ENCODE results near the gene STK24.

The STK24 gene

DNA sequence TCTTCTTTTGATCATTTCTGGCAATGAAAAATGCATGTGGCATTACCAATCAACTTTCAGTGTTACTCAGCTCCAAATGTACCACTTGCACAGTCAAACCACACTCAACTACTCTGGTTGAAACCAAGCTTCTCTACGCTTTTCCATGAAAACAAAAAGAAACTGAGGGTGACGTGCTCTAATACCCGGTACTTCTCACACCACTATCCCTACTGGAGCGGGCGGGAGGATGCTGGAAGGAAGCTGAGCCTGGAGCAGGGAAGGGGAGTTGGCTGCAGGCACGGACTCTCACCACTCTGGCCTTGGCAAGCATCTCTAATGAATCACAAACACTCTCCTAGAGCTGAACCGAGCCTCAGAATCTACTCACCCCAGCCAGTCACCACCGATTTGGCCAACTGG is 48.2 kb downstream of the STK24 start:
- DNase-seq, result no peak

DNA sequence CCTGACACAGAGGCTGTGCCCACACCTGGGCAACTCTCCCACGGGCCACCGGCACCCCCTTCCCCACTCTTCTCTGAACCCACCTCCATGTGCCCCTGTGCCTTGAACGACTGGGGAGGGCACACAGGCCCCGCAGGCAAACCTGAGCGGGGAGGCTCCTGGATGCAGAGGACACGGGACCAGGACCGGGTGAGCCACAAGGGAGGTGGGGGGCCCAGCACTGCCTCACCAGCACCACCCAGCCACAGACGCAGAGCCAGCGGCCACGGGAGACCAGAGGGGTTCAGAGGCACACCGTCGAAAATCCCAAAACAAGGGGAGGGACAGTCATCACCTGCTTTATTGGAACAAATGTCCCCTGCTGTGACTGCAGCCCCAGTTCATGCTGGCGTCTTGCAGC is 49.4 kb downstream of the STK24 start:
- no peak for DNase-seq

DNA sequence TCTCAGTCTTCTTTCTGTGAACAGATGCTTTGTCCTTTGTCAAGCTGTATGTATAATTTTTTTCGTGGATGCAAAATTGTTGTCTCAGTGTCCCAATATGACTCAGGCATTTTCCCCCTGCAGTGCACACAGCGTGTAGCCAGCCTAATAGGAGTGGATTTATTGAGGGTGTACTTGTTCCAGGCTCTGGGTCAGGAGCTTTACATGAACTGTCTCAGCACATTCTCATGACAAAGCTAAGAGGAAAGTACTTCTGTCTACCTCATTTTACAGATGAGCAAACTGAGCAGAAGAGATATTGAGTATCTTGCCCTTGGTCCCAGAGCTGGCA is 50.8 kb downstream of the STK24 start:
- no peak for DNase-seq

DNA sequence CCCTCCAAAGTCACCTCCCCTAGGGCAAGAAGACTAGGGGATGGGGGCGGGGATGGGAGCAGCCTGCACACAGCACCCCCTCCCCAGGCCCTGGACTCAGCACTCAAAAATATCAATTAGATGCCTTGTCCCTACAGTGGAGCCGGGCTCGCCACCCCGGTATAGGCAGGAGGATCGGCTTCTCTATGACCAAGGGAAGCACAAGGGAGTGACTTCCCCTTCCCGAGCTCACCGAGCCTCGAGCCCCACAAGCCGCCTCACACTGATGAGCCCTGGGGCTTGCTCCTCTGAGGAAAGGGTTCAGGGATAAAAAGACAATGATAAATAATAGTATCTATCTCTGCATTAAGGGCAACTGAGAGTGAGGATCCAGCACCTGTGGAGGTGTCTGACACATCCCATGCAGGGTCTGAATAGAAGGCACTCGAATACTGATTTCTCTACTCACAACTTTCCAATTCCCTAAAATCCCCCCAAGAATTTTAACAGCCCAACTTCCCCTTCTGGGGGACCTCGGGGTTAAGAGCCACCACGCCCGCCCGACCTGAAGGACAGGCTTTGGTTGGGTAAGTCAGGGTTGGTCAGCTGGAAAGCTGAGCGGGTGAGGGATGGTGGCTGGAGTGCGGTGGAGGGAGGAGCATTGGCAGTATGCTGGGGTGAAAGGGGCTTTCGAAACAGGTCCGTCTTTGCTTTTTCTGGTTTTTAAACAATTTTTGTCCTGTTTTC is 51.3 kb downstream of the STK24 start:
- DNase-seq, result no peak

DNA sequence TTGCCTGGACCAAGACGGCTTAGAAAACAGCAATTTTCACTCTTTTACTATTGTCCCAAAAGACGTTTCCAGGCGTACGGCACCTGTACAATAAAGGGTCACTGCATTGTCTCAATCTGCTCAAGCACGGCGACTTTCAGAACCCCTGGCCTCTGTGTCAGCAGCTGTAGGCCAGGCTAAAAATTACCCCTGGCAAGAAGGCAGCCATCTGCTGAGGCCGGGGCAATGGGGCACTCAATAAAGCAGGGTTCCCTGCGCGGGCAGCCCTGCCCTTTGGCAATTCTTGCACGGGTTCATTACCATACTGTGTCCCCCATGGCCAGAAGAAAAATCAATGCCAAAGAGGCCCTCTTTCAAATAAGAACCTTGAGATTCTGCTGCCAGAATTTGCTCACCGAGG is 52.1 kb downstream of the STK24 start:
- DNase-seq, result no peak

DNA sequence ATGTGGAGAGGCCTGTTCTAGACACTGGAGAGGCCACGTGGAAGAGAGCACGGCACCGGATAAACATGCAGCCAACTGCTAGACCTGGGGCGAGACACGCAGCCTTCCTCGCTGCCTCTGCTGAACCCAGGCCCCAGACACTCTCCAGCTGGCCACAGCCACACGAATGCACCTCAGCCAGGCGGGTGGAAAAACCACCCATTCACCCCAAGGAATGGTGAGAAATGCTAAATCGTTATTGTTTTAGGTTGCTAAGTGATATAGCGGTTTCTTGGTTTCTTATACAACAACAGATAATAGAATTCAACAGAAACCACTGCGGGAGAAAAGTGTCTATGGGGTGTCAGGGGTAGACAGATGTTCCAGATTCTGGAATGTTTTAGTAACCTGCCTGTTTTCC is 52.5 kb downstream of the STK24 start:
- no peak for DNase-seq

DNA sequence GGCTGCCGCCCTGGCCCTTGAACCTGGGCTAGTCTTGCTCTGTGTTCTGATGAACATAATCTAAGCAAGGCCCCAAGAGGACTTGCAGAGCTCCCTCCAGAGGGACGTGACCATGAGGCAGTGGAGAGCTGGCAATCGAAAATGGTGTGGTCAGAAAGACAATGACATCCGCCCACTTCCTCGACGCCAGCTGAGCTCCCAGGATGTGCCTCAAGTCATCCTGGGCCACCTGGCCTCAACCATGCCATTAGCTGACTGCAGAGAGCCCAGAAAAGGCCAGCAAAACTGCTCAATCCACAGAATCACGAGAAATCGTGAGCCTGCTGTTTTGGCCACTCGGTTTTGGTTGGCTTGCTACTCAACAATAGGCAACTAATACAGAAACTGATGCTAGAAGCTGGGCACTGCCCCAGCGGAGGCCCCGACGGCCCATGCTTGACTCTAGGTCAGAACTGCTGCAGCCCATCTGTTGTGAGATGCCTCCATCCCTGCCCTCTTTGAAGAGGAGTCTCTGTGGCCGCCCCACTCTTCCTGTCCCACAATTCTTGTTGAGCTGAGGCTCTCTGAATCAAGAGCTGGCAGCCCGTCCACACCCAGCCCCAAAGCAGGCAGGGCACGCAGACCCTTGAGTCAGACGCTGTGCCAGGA is 53.3 kb downstream of the STK24 start:
- DNase-seq, result no peak

DNA sequence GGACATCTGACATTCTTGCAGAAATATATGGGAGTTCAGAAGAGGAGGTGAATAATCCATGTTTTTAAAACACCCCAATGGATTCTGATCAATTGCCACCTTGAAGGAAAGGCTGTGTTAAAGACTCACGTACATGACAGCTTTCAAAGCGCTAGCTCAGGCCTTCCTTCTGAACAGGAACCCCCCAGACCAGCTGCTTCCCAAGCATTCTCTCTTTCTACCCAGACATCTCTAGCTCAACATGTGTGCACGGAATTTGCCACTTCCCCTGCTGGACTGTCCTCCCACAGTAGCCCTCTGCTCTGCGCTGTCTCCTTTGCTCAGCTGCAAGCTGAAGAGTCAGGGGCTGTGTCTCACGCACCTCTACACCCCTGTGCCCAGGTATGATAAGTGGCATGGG is 54.5 kb downstream of the STK24 start:
- DNase-seq, result no peak

DNA sequence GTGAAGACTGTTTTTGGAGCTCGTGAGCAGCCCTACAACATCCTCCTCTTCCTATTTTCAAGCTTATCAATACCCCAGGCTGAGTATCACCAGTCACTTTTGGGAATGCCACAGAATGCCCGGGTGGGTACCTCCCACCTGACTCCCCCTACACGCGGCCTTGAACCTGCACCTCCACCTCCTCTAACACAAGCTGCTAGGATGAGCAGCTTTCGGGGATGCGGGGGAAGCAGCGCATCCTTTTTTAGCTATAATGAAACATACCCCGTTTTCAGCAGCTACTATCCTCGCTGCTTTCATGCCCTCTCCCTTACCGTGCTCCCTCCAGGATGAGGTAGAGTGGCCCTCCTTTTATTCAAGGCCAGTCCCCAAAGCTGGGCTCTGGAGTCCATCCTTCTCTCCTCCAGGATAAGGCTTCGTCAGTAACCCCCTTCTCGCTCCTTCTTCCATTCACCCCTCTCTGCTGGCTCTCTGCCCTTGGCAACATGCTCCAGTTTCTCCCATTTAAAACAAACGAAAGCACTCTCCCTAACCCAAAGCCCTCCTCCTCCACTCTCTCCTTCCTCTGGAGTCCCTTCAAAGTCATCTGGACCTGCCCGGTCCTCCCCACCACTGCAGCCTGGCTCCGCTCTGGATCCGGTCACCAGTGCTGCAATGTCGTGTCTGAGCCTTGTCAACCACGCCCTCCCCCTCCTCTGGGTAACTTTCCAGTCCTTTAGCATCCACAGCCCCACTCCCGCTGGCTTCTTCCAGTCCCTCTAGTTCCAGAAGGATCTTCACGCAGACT is 55.3 kb downstream of the STK24 start:
- no peak for DNase-seq

DNA sequence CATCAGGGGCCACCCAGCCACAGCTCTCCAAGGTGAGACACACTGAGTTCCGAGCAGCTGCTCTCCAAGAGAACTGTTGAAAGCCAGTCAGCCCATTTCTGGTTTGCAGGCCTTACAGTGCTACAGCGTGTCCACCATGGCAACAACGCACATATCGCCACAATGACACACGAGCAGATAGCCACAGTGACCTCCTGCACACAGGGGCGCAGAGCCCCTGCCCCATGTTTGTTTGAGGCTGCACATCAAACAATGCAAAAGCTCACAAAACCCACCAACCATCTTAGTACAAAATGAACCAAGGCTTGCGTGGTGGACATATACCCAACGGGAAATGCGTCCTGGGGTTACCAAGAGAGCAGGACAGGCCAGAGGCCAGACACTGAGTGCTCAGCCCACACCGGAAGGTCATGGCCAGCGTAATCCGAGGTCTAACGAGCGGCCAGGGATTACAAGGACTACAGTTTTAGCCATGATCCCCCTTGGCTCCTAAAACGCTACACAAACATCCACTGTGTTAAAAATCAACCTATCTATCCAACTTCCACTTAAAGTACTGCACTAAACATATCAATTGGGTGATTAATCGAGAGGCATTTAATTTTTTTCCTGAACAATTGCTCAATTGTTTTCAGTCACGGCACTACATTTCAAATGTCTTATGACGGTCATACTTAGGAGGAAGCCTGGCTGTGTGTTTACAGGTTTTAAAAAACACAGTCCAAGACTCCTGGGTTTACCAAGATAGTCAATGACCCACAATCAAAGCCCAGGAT is 56.0 kb downstream of the STK24 start:
- DNase-seq, result no peak

DNA sequence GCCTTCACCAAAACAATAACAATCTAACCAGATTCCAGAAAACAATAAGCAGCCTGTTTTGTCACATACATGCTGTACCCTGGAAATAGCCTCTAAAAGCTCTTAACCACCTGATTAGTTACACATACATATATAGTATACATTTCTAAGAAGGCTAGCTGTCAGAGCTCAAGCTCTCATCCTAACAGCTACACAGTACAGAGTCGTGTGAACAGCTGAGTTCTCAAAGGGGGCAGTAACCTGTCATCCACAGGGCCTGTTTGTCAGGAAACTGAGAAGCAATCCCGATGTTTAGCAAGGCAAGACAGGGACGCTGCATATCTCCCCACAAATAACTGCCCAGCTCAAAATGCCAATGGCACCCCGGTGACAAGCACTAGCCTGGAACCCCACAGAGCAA is 56.9 kb downstream of the STK24 start:
- DNase-seq, result no peak

DNA sequence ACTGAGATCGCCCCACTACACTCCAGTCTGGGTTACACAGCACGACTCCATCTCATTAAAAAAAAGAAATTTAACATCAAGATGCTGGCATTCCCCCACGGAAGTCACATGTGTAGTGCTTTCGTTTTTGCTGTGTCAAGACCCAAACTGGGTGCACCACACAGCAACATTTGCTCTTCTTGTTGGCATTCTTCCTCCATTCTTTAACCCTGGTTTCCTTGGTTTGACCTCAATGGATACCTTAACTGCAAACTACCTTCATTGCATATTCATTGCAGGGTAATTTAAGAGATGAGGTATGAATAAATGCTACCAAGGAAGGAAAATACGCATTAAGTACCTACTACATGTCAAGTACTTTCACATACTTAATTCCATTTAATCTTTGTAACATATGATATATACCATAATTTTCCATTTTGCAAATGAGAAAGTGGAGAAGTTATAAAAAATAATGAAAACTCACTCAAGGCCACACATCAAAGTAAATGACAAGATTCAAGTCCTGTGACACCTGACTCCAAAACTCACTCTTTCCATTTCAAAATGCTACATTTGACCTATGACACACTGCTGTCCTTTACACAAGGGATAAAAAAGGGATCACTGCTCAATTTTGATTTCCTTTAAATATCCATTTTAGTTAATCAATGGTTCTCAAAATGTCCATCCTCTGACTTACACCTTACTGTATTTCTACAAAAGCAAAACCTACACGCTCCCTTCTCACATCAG is 59.2 kb downstream of the STK24 start:
- DNase-seq, result no peak

DNA sequence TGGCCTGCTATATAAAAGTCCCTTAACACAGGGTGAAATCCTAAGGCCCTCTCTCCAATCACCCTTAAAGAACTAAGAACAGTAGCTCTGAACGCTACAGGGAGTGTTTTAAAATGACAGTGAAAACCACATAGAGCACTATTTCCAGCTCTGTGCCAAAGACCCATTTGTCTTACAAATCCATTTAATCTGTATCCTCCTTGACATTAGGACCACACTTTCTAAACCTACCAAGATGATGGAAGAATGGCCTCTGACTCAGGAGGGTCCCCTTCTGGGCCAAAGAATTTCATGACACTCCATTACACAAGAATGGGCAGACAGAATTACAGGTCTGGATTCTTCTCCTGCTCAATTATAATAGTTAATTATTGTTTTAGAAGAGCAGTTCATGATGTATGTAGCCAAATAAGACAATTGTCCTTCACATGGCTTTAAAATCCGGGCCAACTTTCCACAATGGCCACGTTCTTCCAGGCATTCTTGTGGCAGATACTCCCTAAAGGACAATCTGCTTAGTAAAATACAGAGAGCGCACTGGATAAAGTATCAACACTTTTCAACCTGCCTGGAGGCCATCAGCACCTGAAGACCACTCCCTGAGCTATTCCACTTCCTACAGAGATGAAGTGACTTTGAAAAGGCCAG is 61.0 kb downstream of the STK24 start:
- no peak for DNase-seq

DNA sequence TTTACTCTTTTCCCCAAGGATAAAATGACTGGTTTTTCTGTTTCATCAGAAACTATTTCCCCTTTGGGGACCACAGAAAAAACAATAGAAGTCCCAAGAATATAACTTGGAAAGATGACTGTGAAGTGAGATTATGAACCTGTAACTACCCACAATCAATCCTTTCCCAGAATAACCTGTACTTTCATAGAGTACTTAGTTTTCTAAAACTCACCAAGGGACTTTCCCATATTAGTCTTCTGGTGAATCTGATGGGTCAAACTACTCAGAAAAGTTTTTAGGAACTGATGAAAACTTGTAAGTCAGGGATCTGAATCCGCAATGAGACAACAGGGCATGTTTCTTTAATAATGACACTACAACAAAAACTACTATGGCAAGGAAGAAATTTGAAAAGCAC is 62.6 kb downstream of the STK24 start:
- no peak for DNase-seq

DNA sequence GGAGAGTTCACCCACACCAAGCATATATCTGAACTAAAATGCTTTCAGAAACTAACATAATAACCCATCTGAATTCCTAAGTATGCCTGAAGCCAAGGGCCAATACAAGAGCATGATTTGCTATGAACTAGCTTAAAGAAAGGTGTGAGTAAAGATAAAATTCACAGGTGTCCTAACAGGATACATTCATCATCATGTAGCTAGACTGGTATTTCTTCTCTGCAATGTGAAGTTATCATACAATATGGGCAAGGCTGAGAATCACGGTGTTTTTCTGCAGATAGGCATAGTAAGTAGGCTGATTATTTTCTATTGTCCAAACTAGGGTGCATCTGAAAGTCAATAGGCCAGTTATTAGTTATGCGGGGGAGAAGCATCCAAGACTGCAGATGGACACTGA is 63.1 kb downstream of the STK24 start:
- DNase-seq, result no peak

DNA sequence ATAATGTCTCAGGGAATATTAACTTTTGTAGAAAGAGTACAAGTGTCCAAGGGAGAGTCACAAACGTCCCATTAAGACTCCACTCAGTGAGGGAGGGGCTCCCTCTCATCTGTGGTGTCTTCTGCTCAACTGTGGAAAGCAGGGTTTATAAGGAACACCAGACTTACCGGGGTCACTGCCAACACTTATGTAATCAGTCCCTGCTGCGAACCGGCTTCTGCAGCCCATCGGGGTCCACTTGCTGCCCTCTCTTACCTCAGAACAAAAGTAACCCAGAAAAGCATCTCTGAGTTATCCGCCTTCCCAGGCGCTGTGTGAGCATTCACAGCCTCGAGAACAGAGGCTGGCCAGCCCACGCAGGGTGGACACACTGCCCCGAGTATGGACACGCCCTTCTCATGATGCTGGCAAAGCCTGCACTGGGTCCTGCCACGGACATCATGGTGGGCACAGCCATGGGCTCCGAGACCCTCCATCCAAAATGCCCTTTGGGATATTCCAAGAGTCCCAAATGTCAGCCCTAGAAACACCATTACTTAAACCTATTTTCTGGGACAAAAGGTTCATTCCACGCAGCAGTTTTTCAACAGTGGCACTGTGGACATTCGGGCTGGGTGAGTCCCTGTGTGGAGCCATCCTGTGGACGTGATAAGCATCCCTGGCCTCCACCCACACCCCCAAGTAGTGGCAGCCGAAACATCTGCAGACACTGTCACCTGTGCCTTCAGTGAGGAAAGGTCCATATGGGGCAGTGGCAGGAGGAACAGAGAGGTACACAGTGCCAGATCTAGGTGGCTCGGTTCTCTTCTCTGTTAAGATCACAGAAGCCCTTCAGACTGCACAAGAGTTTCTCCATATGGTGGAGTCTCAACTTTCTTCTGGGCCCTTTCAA is 63.9 kb downstream of the STK24 start:
- DNase-seq, result peak; percentile 35

DNA sequence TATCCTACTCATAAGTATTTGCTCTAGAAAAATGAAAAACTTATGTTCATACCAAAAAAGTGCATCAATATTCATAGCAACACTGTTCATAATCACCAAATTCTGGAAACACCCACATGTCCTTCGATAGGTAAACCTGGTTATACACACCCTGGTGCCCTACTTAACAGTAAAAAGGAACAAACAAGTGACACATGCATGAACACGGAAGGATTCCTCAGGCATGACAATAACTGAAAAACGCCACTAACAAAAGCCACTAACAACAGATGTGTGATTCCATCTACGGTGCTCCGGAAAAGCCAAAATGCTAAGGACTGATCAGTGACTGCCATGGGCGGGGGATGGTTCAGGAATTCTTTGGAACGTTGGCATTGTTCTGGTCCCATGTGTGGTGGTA is 65.5 kb downstream of the STK24 start:
- no peak for DNase-seq

DNA sequence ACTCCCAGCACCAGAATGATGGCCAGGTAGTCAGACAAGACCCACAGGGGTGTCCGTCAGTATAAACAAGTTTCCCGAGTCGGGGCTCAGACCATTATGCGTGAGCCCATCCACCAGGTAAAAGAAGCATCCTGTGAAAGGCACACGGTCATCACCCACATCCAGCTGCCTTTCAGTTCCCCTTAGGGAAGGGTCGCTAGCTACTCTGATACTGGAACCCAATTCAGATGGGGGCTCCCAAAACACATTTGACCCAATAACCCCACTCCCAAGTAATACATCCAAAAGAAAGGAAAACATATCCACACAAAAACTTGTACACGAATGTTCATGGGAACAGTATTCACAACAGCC is 66.8 kb downstream of the STK24 start:
- DNase-seq, result no peak

DNA sequence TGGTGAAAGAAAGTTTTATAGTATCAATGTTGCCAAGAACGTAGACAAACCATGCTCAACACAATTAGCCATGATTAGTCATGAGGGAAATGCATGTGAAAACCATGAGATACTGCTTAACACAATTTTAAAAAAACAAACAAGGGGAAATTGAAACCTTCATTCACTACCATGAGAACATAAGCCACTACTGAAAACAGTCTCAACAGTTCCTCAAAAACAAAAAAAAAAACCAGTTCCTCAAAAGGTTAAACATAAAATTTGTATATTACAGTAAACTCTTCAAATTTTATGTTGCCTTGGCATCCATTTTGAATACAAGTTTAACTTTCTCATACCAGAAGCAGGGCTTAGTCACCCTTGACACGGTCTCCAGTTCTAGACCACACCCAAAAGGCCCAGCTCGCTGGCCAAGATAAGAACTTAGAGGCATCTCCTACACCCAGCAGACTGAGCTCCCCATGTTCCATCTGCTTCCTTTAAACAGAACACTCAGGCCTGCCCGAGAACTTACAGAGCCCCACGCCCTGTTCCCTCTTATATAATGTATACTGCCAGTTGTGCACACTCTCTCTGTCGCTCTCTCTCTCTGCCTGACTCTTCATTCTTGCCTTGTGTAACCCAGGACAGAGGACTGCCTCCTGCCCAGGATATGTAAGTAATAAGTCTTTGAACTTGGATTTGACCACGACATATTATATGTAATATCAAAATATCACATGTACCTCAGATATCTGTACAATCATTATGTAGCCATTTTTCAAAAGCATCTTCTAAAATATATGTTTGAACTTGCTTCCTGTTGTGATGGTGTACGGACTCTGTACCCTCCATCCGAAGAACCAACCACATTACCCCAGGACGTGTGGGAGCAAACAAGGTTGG is 67.4 kb downstream of the STK24 start:
- DNase-seq, result peak; percentile 100

DNA sequence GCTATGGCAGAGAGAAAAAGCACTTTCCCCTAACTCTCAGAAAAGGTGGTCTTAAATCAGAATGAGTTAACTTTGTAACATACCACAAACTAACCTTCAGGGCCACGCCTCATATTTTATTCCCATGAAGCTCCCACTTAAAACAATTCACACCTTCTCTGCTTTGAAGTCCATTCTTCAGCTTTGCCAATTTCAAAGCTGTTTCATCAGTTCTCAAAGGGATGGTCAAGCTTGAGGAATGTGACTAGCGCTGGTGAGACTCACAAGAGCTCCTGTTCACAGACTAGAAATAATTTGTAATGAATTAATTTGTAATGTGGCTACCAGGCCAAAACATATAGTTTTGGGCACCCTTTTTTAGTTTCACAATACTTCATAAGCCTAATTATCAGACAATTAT is 68.2 kb downstream of the STK24 start:
- DNase-seq, result peak; percentile 32

All from hematopoietic multipotent progenitor cell treated with erythropoietin and hydrocortisone succinate and interleukin-3 and kit ligand, for 8 days (in vitro differentiated cells).